ENCODE measurements around the gene ATMIN.
A peak's percentile ranks its signal among the peaks of the same experiment; 100 is the strongest.

ATMIN gene

GRCh38 chr16:81080233-81080632, 44.6 kb downstream of the ATMIN start:
- no peak overlapping the region for H3K4me3 ChIP-seq (ENCODE audit: low read depth, low read length)
- H3K4me2 ChIP-seq (ENCODE audit: low read length): no peak overlapping the region
- no peaks in the 10 kb centered on the region for H3K9me3 ChIP-seq (ENCODE audit: control insufficient read depth, low read length)
- H3K27ac ChIP-seq: no peak overlapping the region
- H3K36me3 ChIP-seq (ENCODE audit: control insufficient read depth, insufficient read depth, low read length): no peaks in the 10 kb centered on the region
- no peaks in the 10 kb centered on the region for H3K27me3 ChIP-seq (ENCODE audit: control insufficient read depth, insufficient read depth, low read length)
- no peaks in the 10 kb centered on the region for H3K79me2 ChIP-seq
- no peaks in the 10 kb centered on the region for H3K4me1 ChIP-seq
- no peak overlapping the region for H2AFZ ChIP-seq
- H3K9ac ChIP-seq: no peak overlapping the region
- TF ChIP-seq, protein P1, sequence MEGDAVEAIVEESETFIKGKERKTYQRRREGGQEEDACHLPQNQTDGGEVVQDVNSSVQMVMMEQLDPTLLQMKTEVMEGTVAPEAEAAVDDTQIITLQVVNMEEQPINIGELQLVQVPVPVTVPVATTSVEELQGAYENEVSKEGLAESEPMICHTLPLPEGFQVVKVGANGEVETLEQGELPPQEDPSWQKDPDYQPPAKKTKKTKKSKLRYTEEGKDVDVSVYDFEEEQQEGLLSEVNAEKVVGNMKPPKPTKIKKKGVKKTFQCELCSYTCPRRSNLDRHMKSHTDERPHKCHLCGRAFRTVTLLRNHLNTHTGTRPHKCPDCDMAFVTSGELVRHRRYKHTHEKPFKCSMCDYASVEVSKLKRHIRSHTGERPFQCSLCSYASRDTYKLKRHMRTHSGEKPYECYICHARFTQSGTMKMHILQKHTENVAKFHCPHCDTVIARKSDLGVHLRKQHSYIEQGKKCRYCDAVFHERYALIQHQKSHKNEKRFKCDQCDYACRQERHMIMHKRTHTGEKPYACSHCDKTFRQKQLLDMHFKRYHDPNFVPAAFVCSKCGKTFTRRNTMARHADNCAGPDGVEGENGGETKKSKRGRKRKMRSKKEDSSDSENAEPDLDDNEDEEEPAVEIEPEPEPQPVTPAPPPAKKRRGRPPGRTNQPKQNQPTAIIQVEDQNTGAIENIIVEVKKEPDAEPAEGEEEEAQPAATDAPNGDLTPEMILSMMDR (IDR thresholded peaks at IDR 0.05): no peak

GRCh38 chr16:81081014-81081413, 45.4 kb downstream of the ATMIN start:
- Histone ChIP-seq H3K9ac (no peak overlapping the region), H3K4me2 (ENCODE audit: low read length) (no peak overlapping the region), H2AFZ (no peak overlapping the region), H3K9me3 (ENCODE audit: control insufficient read depth, low read length) (no peaks in the 10 kb centered on the region), H3K4me1 (no peaks in the 10 kb centered on the region), H3K27ac (no peak overlapping the region), H3K79me2 (no peaks in the 10 kb centered on the region), H3K27me3 (ENCODE audit: control insufficient read depth, insufficient read depth, low read length) (no peaks in the 10 kb centered on the region), H3K36me3 (ENCODE audit: control insufficient read depth, insufficient read depth, low read length) (no peaks in the 10 kb centered on the region), H3K4me3 (ENCODE audit: low read depth, low read length) (no peak overlapping the region)
- TF ChIP-seq, protein P1 (IDR thresholded peaks at IDR 0.05): no peak

DNA sequence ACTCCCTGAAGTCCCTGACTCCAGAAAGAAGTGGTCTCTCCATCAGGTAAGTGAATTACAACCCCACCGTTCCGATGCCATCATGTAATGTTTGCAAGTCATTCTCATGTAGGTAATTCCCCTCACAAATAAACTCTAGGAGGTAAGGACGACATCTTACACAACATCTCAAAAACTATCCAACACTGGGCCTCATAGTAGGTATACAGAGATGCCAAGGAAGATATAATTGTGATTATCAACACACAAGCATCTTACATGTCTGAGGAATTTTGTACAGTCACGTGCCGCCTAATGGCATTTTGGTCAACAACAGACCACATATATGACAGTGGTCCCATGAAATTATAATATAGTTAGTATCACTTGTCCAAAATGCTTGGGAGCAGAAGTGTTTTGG, 53.2 kb downstream of the ATMIN start:
- Histone ChIP-seq H3K9ac (no peak overlapping the region), H3K4me3 (ENCODE audit: low read depth, low read length) (no peak overlapping the region), H3K79me2 (peaks cover 2% of the 10 kb centered on the region), H2AFZ (no peak overlapping the region), H3K27ac (no peak overlapping the region), H3K4me1 (no peaks in the 10 kb centered on the region), H3K4me2 (ENCODE audit: low read length) (no peak overlapping the region), H3K9me3 (ENCODE audit: control insufficient read depth, low read length) (no peaks in the 10 kb centered on the region), H3K27me3 (ENCODE audit: control insufficient read depth, insufficient read depth, low read length) (no peaks in the 10 kb centered on the region), H3K36me3 (ENCODE audit: control insufficient read depth, insufficient read depth, low read length) (no peaks in the 10 kb centered on the region)
- TF ChIP-seq, protein P1 (IDR thresholded peaks at IDR 0.05): no peak

DNA sequence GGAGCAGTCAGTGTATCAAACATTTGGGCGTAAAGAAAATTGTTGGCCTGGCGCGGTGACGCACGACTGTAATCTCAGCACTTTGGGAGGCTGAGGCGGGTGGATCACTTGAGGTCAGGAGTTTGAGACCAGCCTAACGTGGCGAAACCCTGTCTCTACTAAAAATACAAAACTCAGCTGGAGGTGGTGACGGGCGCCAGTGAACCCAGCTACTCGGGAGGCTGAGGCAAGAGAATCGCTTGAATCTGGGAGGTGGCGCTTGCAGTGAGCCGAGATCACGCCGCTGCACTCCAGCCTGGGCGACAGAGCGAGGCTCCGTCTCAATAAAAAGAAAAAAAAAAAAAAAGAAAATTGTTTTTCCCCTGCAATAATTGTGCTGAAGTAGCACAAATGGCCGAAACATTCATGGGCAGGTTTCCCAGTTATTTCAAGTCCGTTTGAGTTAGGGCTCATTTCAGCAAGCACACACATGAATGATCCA, 59.2 kb downstream of the ATMIN start:
- Histone ChIP-seq H3K9ac (no peak overlapping the region), H3K36me3 (ENCODE audit: control insufficient read depth, insufficient read depth, low read length) (no peaks in the 10 kb centered on the region), H3K4me2 (ENCODE audit: low read length) (peak overlapping the region; percentile 89), H3K27ac (no peak overlapping the region), H3K79me2 (peaks cover 2% of the 10 kb centered on the region), H3K4me1 (peaks cover 3% of the 10 kb centered on the region), H3K27me3 (ENCODE audit: control insufficient read depth, insufficient read depth, low read length) (no peaks in the 10 kb centered on the region), H3K4me3 (ENCODE audit: low read depth, low read length) (peak overlapping the region; percentile 35), H3K9me3 (ENCODE audit: control insufficient read depth, low read length) (no peaks in the 10 kb centered on the region), H2AFZ (no peak overlapping the region)
- TF ChIP-seq, protein P1 (IDR thresholded peaks at IDR 0.05): no peak

DNA sequence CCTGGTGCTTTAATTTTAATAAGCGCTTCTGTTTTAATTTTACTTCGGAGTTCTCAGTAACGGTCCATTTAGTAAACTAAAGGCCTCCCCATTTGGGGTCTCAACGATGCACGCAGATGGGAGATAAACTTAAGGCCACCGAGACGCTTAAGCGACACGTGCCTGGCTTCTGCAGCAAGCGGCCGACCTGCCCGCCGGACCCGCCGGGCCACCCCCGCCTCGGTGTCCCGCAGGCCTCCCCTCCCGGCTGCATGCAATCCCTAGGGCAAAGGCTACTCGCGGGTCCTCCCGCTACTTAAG, 60.0 kb downstream of the ATMIN start:
- peaks cover 3% of the 10 kb centered on the region for H3K4me1 ChIP-seq
- no peaks in the 10 kb centered on the region for H3K27me3 ChIP-seq (ENCODE audit: control insufficient read depth, insufficient read depth, low read length)
- peak overlapping the region; percentile 73 for H2AFZ ChIP-seq
- H3K9ac ChIP-seq: no peak overlapping the region
- H3K79me2 ChIP-seq: peaks cover 2% of the 10 kb centered on the region
- peak overlapping the region; percentile 45 for H3K27ac ChIP-seq
- no peaks in the 10 kb centered on the region for H3K36me3 ChIP-seq (ENCODE audit: control insufficient read depth, insufficient read depth, low read length)
- TF ChIP-seq, protein P1 (IDR thresholded peaks at IDR 0.05): no peak
- H3K4me3 ChIP-seq (ENCODE audit: low read depth, low read length): peak overlapping the region; percentile 79
- H3K4me2 ChIP-seq (ENCODE audit: low read length): peak overlapping the region; percentile 89
- H3K9me3 ChIP-seq (ENCODE audit: control insufficient read depth, low read length): no peaks in the 10 kb centered on the region

Measured in parathyroid adenoma (tissue), 2 donors.